HG02938 (cell line): ENCODE measurements around the gene DNAH1.

ENCODE experiments used
- ATAC-seq: cut with Tn5 transposase; IDR thresholded peaks from one replicate; pipeline ENCODE4 v1.9.1; 2021; ENCODE audit warnings: mild to moderate bottlenecking, moderate library complexity; ENCODE audit not compliant: unreplicated experiment

The DNAH1 gene

GRCh38 chr3:52384019-52384761, 68.1 kb downstream of the DNAH1 start:
- no peak for ATAC-seq

- ATAC-seq: no peak
These were observed 69.0 kb downstream of the DNAH1 start for GRCh38 chr3:52385157-52385556.

GRCh38 chr3:52387481-52387880, 71.4 kb downstream of the DNAH1 start:
- ATAC-seq: no peak

- ATAC-seq: no peak
These were observed 72.3 kb downstream of the DNAH1 start for GRCh38 chr3:52388348-52388821.

GRCh38 chr3:52388933-52389332, 72.8 kb downstream of the DNAH1 start:
- ATAC-seq: no peak

GRCh38 chr3:52391096-52391495, 75.0 kb downstream of the DNAH1 start:
- ATAC-seq: no peak

GRCh38 chr3:52392216-52392930, 76.3 kb downstream of the DNAH1 start:
- no peak for ATAC-seq

GRCh38 chr3:52393131-52393807, 77.2 kb downstream of the DNAH1 start:
- ATAC-seq: no peak

- ATAC-seq: no peak
These were observed 78.0 kb downstream of the DNAH1 start for GRCh38 chr3:52393959-52394670.

- no peak for ATAC-seq
These were observed 78.8 kb downstream of the DNAH1 start for GRCh38 chr3:52394751-52395502.

- no peak for ATAC-seq
These were observed 79.4 kb downstream of the DNAH1 start for GRCh38 chr3:52395503-52395865.

GRCh38 chr3:52396011-52396906, 80.1 kb downstream of the DNAH1 start:
- ATAC-seq: no peak

GRCh38 chr3:52396907-52397591, 80.9 kb downstream of the DNAH1 start:
- ATAC-seq: no peak

GRCh38 chr3:52397676-52398399, 81.7 kb downstream of the DNAH1 start:
- no peak for ATAC-seq

GRCh38 chr3:52398670-52399081, 82.6 kb downstream of the DNAH1 start:
- no peak for ATAC-seq

GRCh38 chr3:52399131-52399530, 83.0 kb downstream of the DNAH1 start:
- ATAC-seq: no peak

GRCh38 chr3:52399593-52399992, 83.5 kb downstream of the DNAH1 start:
- no peak for ATAC-seq

GRCh38 chr3:52400275-52400793, 84.2 kb downstream of the DNAH1 start:
- ATAC-seq: no peak
